Stimulated activated CD4-positive, alpha-beta T cell treated with anti-CD3 and anti-CD28 coated beads, TNF-alpha, amount 100 ng/mL, for 1 hour (primary cell): ENCODE data around the gene HTRA3.

Experiments
- DNase-seq, 3 donors: peaks; one replicate each; pipeline ENCODE4 v3.0.0-alpha.2; 2020; ENCODE audit warnings: low read depth in 3 of 3, low spot score in 1 of 3

HTRA3 gene

DNA sequence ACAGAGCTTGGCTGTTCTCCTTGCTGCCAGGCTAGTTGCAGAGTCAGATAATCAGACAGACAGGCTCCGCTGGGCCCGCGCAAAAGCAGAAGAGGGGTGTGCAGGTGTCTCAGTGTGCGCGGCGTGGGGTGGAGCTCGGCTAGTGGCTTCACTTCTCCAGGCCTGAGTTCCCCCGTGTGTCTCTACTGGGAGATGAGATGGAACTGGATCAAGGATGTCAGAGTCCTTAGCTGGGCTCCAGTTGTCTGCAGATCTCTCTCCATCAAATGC lies 21.1 kb downstream of the HTRA3 start:
- DNase-seq, result no peak

- no peak for DNase-seq
Measured at GRCh38 chr4:8291036-8291682, 21.6 kb downstream of the HTRA3 start.

- DNase-seq, result no peak
Measured at GRCh38 chr4:8291701-8292477, 22.3 kb downstream of the HTRA3 start.

- DNase-seq, result no peak
Measured at GRCh38 chr4:8292478-8293107, 23.0 kb downstream of the HTRA3 start.

- no peak for DNase-seq
Measured at GRCh38 chr4:8293131-8293975, 23.8 kb downstream of the HTRA3 start.

GRCh38 chr4:8294036-8294435 lies 24.5 kb downstream of the HTRA3 start:
- no peak for DNase-seq

DNA sequence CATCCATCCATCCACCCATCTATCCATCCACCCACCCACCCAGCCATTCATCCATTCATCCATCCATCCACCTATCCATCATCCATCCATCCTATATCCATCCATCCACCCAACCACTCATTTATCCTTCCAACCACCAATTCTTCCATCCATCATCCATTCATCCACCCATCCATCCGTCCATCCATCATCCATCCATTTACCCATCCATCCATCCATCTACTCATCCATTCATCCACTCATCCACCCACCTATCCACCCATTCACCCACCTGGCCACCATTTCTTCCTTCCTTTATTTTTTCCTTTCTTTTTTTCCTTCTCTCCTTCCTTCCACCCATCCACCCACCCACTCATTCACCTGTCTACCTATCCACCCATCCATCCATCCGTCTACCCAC lies 25.2 kb downstream of the HTRA3 start:
- no peak for DNase-seq

DNA sequence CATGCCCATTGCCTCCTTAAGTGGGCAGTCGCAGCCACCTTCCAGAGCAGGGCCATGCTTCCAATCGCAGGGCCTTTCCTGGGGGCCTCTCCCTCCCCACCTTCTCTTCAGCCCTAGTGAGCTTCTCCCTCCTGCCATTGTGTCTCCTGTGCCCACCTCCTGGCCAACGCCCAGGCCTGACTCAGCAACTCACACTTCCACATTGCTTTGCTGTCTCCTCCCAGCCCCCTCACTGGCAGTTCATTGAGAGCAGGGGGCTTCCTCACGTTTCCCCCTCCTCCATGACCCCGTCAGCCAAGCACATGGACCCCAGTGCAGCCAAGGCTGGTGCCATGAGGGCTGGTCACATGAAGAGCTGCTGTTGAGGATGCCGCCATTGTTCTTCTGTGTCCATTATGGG lies 25.9 kb downstream of the HTRA3 start:
- DNase-seq, result no peak

DNA sequence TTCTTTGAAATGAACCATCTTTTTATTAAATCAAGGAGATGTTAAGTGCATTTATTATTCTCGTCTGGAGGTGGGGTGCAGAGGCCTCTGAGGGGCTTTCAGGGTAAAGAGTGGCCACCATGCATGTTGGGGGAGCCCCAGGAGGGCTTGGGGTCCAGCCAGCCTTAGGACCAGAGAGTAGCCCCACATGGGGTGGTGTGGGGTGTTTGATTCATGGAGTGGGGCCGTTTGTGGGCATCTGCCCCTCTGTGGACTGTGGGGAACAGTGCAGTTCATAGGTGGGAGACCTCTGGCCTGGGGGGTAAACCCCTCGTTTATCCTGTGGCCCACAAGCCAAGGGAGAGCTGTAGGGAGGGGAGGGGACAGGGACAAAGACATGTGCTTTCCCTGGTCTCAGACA lies 26.9 kb downstream of the HTRA3 start:
- DNase-seq, result no peak

DNA sequence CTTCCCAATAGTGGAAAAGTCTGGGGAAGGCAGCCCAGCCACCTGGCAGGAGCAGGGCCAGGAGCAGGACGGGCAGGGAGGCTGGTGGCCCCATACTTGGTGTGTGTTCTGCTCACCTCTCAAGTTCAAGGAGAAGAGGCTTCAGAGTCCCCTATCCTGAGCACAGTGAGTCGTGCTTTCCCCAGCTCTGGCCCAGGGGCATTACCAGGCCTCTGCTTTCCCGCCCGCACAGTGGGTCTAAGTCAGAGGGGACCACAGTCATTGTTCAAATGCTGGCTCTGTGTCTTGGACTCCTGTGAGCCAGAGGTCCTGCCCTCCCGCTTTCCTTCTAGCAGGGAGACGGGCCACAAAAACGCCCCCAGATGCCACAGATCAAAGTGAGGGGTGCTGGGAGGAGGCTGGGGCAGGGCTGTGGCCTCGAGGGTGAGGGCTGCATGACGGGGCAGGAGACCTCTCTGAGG lies 27.6 kb downstream of the HTRA3 start:
- DNase-seq, result no peak

DNA sequence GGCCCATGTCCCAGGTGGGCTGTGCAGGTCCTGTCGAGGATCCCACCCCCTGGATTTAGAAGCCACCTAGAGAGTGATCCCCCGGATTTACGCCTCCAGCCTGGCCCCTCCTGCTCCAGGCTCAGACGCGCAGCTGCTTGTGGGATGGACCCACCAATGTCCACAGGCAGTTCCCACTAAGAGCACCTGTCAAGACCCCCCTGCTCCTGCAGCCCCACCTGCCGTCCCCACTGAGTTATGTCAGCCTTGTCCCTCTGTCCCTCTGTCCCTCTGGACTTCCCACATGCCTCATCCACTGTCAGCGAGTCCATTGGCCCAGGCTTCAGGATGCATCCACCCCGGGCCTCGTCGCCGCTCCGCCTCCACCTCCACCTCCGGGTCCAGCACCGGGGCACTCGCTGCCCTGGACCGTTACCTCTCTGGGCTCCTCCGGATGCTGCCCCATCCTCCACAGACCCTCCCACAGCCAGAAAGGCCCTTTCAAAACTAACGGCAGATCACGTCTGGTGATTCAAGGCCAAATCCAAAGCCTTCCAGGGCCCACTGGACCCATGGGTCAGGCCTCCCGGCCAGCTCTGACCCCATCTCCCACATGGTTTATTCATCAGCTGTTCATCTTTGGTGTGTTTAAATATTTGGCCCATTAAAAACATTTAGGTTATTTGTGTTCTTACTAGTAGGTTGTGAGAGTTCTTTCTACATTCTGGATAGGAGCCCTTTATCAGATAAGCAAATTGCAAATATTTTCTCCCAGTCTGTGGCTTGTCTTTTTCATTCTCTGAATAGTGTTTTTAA lies 28.3 kb downstream of the HTRA3 start:
- no peak for DNase-seq

- no peak for DNase-seq
Measured at GRCh38 chr4:8300832-8301231, 31.3 kb downstream of the HTRA3 start.

DNA sequence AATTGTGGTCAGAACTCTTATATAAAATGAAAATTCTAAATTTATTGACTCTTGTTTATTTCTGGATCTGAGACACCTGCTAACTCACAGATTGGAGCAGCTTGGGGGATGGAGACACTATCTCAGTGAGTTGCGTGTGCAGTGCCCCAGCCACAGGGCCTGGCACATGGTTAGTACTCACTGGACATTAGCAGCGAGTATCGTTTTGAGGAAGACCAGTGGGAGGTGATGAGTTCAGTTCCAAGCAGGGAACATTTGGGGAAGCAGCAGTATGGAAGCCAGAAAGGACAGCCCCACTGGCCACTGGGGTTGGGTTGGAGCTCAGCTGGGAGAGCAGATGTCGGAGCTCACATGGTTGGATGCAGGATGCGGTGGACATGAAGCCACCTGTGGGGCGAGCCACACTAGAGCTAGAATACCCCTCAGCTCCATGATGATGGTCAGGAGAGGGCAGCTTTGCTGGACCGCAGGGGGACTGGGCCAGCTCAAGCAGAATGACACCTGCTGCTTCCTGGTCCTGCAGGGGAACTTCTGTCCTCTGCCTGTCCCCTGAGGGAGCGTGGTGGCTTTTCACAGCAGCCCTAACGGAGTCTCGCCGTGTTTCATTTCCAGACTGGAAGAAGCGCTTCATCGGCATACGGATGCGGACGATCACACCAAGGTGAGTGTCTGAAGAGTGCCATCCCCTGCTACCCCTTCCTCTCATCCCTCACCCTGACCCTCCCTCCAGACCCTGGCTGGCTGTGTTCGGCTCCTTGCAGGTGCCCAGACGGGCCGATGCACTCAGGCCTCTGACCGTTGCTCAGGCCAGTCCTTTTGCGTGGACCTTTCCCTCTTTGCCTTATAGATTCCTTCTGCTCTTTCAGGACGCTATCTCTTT lies 32.5 kb downstream of the HTRA3 start:
- no peak for DNase-seq

- no peak for DNase-seq
Measured at GRCh38 chr4:8303081-8303480, 33.5 kb downstream of the HTRA3 start.

DNA sequence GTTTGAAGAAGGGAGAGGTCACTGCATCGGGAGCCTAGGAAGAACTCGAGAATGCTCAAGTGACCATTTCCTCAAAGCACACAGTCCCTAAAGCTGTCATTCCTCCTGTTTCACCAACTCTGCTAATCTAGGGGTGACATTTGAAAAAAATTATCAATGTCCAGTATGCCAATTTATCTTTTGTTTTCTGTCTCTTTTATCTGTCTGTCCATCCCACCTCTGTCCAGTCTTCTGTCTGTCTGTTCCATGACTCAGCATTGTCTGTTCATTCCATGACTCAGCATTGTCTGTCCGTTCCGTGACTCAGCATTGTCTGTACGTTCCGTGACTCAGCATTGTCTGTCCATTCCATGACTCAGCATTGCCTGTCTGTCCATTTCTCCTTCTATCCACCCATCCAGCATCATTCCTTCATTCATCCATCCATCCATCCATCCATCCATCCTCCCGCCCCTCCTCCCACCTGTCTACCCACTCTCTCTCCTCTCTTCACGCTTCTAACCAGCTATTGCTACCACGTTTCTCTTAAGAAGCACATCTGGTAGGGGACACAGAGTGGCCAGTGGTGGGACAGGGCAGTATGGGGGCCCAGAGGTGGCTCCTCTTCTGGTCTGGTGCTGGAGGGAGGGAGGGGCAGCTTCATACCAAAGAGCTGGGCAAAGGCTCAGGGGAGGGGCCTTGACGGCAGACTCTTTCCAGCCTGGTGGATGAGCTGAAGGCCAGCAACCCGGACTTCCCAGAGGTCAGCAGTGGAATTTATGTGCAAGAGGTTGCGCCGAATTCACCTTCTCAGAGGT lies 34.1 kb downstream of the HTRA3 start:
- DNase-seq, result no peak

- no peak for DNase-seq
Measured at GRCh38 chr4:8304827-8305695, 35.5 kb downstream of the HTRA3 start.

GRCh38 chr4:8305851-8306471 lies 36.4 kb downstream of the HTRA3 start:
- no peak for DNase-seq
